Thoracic aorta (tissue), 2 donors: ENCODE data around the gene PHC2. TPM values are rescaled to one million over a fixed set of nuclear protein-coding genes. Genes with fewer than 3 reads are reported as not detected.

Experiments used
- ATAC-seq: fragments of 150-250 bp; one replicate; pipeline ENCODE4 v1.8.0; 2017; ENCODE audit warnings: low read depth; ENCODE audit not compliant: insufficient number of reproducible peaks, low FRiP score
- DNase-seq: peaks from one replicate; pipeline ENCODE4 v3.0.0-alpha.2; 2020; ENCODE audit warnings: low spot score
- H3K27ac ChIP-seq, 2 donors: fragments of 200-600 bp; sonication (generic); 1 replicate in 1 of 2; 2 replicates in 1 of 2; pipeline ENCODE4 v1.5.1; 2016; ENCODE audit warnings: mild to moderate bottlenecking in 2 of 2, moderate library complexity in 2 of 2
- H3K27me3 ChIP-seq: fragments of 200-600 bp; sonication (generic); replicated peaks from 2 replicates; pipeline ENCODE4 v1.6.0; 2016; ENCODE audit warnings: mild to moderate bottlenecking; ENCODE audit not compliant: insufficient read depth
- H3K36me3 ChIP-seq: fragments of 200-600 bp; sonication (generic); one replicate; pipeline ENCODE4 v1.5.1; 2016
- H3K4me1 ChIP-seq, 2 donors: fragments of 200-600 bp; sonication (generic); 1 replicate in 1 of 2; 2 replicates in 1 of 2; pipeline versions ENCODE4 v1.5.1 to v1.6.0; 2016; ENCODE audit warnings: low read depth in 2 of 2, mild to moderate bottlenecking in 1 of 2; ENCODE audit not compliant: control insufficient read depth in 1 of 2
- H3K4me3 ChIP-seq: fragments of 200-600 bp; sonication (generic); 2 replicates; pipeline ENCODE4 v1.5.1; 2016; ENCODE audit warnings: mild to moderate bottlenecking
- H3K9me3 ChIP-seq: fragments of 200-600 bp; sonication (generic); 2 replicates; pipeline ENCODE4 v1.5.1; 2016
- CTCF ChIP-seq: fragments of 200-600 bp; sonication (generic); IDR thresholded peaks from one replicate; pipeline ENCODE4 v1.5.1; 2019; ENCODE audit warnings: antibody characterized with exemption
- total RNA-seq, 2 donors: library from RNA; depleted of rRNA; stranded (reverse); fragments of >200 nt; gene quantifications; one replicate each; pipeline versions ENCODE4 v1.1.0 to v1.2.3, GENCODE V29; 2016

The PHC2 gene
- total RNA-seq, 2 donors from 2014 or later = 174 to 238 TPM

DNA sequence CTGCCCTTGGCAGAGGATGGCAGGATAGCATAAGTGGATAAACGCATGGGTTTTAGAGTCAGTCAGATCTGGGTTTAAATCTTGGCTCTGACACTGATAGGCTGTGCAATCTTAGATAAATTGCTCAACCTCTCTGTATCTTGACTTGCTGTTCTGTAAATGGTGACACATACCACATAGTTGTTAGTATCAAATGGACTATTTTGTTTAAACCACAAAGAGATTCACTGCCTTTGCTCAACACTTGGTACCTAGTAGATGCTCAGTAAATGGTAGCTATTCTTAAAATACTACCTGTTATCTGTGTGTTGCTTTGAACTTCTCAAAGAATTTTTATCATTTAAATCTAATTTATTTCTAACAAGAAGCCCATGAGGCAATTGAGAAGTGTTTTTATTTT, 70.5 kb downstream of the PHC2 start:
- H3K36me3 ChIP-seq = no peaks in the 10 kb centered on the region
- DNase-seq (no peak), ATAC-seq (no peak)
- H3K4me1 ChIP-seq = peaks cover 20 to 38% of the 10 kb centered on the region in 2 donors
- no peaks in the 10 kb centered on the region for H3K9me3 ChIP-seq
- no peaks in the 10 kb centered on the region for H3K27me3 ChIP-seq
- H3K27ac ChIP-seq = no peak overlapping the region
- no peak for TF ChIP-seq CTCF
- no peak overlapping the region for H3K4me3 ChIP-seq

GRCh38 chr1:33359931-33360330, 71.0 kb downstream of the PHC2 start:
- TF ChIP-seq CTCF = no peak
- ATAC-seq (no peak), DNase-seq (no peak)
- Histone ChIP-seq H3K9me3 (no peaks in the 10 kb centered on the region), H3K36me3 (no peaks in the 10 kb centered on the region), H3K27me3 (no peaks in the 10 kb centered on the region), H3K4me3 (no peak overlapping the region), H3K27ac (no peak overlapping the region), H3K4me1 (peaks cover 16 to 33% of the 10 kb centered on the region in 2 donors)

- Histone ChIP-seq H3K4me3 (no peak overlapping the region), H3K9me3 (no peaks in the 10 kb centered on the region), H3K27ac (no peak overlapping the region), H3K4me1 (peaks cover 8 to 23% of the 10 kb centered on the region in 2 donors), H3K36me3 (peaks cover 3% of the 10 kb centered on the region), H3K27me3 (no peaks in the 10 kb centered on the region)
- ATAC-seq (no peak), DNase-seq (no peak)
- TF ChIP-seq CTCF = no peak
Observed at GRCh38 chr1:33358795-33359503, 71.9 kb downstream of the PHC2 start.

- Histone ChIP-seq H3K27me3 (no peaks in the 10 kb centered on the region), H3K4me3 (no peak overlapping the region), H3K4me1 (peaks cover 1 to 16% of the 10 kb centered on the region in 2 donors), H3K27ac (no peak overlapping the region), H3K9me3 (no peaks in the 10 kb centered on the region), H3K36me3 (peaks cover 3% of the 10 kb centered on the region)
- no peak for TF ChIP-seq CTCF
- DNase-seq (no peak), ATAC-seq (no peak)
Observed at GRCh38 chr1:33358114-33358794, 72.6 kb downstream of the PHC2 start.

GRCh38 chr1:33357099-33357498, 73.8 kb downstream of the PHC2 start:
- no peak for ATAC-seq
- Histone ChIP-seq H3K4me1 (peaks cover 0 to 5% of the 10 kb centered on the region in 2 donors), H3K27me3 (no peaks in the 10 kb centered on the region), H3K36me3 (peaks cover 3% of the 10 kb centered on the region), H3K4me3 (no peak overlapping the region), H3K9me3 (no peaks in the 10 kb centered on the region), H3K27ac (no peak overlapping the region)
- no peak for TF ChIP-seq CTCF
- no peak for DNase-seq
